Right cardiac atrium (tissue), 5 donors: ENCODE results near the gene SENP5. TPM values are rescaled to one million over a fixed set of nuclear protein-coding genes. Genes with fewer than 3 reads are reported as not detected.
"Not testable (repeated sequence)": the region's sequence is repeated elsewhere in the genome, so short reads cannot be mapped to it uniquely, and the experiment has no call there.

Experiments used
- ATAC-seq, 2 donors: fragments of 200-7000 bp; cut with Tn5 transposase; one replicate each; pipeline versions ENCODE4 v1.8.0 to v1.9.1; 2020; ENCODE audit warnings: moderate library complexity in 2 of 2, mild to moderate bottlenecking in 1 of 2
- DNase-seq, 3 donors: peaks; one replicate each; pipeline ENCODE4 v3.0.0-alpha.2; 2020
- H3K27ac ChIP-seq: one replicate; pipeline ENCODE4 v1.5.1; 2013; ENCODE audit warnings: mild to moderate bottlenecking, low read length, control low read depth, moderate library complexity
- H3K27me3 ChIP-seq: one replicate; pipeline ENCODE4 v1.6.1; 2013; ENCODE audit not compliant: control insufficient read depth, insufficient read depth
- H3K4me1 ChIP-seq: one replicate; pipeline ENCODE4 v1.6.1; 2013; ENCODE audit warnings: low read length; ENCODE audit not compliant: control insufficient read depth, insufficient read depth
- H3K4me3 ChIP-seq: one replicate; pipeline ENCODE4 v1.5.1; 2013; ENCODE audit warnings: low read length, control low read depth
- H3K9me3 ChIP-seq: one replicate; pipeline ENCODE4 v1.6.1; 2013; ENCODE audit warnings: low read length; ENCODE audit not compliant: control insufficient read depth
- WGBS: extraction: QIAGEN DNeasy Blood & Tissue Kit; methylation state at CpG from one replicate; pipeline ENCODE4 v1.1.7; 2013; 5-methylcytosine and 5-hydroxymethylcytosine counted together
- intact Hi-C, 4 donors: fragments of 100-400 bp; cut with DNase I; formaldehyde crosslinking; loops; one replicate each; pipeline versions ENCODE4 v1.11.0 to v1.14.0; 2022 to 2023
- polyA plus RNA-seq: library from polyadenylated mRNA; stranded (reverse); fragments of 200-250 nt; gene quantifications from one replicate; pipeline ENCODE4 v1.2.3, GENCODE V29; 2013
- total RNA-seq, 4 donors: library from RNA; stranded (reverse); fragmentation: NEBNext Ultra II Directional; extraction: Animal tissue kit (Norgen Biotek cat#: 25700); gene quantifications; one replicate each; pipeline ENCODE4 v1.2.1, GENCODE V29; 2021
- donor health status: healthy with polysubstance abuse.
- donor health status: DM: no; HTN: yes; CAD: no.
- donor health status: DM: no; HTN: no; CAD: no.
- donor health status: DM: no; HTN: yes; CAD: no; lungs with severe emphysema.
- donor health status: DM: yes; HTN: yes; CAD: no.

The SENP5 gene
- total and polyA plus RNA-seq, 5 donors: 9.3 to 31.0 (median 21.0) TPM

- intact Hi-C loops, ATAC-seq, DNase-seq, H3K27me3 ChIP-seq, H3K4me3 ChIP-seq, H3K9me3 ChIP-seq, H3K27ac ChIP-seq, H3K4me1 ChIP-seq: not testable (repeated sequence)
- WGBS: 86% methylated on average over 20 of the region's 22 CpGs
Observed at GRCh38 chr3:196844235-196845219, 23.2 kb upstream of the SENP5 start.

DNA sequence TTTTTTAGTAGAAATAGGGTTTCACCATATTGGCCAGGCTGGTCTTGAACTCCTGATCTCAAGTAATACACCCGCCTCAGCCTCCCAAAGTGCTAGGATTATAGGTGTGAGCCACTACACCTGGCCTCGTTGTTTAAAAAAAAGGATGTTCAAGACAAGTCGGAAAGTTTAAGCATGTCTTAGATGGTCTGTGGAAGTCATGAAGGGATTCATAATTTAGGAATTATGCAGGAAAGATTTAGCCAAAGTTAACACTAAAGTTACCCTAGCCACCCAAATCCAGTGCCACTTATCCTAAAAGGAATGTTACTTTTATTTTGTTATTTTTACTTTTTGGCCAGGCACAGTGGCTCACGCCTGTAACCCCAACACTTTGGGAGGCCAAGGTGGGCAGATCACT is 19.3 kb upstream of the SENP5 start:
- ATAC-seq, H3K4me3 ChIP-seq, H3K4me1 ChIP-seq, H3K9me3 ChIP-seq, H3K27me3 ChIP-seq, H3K27ac ChIP-seq, intact Hi-C loops, DNase-seq: not testable (repeated sequence)
- WGBS: 77% methylated on average over 4 of the region's 4 CpGs

DNA sequence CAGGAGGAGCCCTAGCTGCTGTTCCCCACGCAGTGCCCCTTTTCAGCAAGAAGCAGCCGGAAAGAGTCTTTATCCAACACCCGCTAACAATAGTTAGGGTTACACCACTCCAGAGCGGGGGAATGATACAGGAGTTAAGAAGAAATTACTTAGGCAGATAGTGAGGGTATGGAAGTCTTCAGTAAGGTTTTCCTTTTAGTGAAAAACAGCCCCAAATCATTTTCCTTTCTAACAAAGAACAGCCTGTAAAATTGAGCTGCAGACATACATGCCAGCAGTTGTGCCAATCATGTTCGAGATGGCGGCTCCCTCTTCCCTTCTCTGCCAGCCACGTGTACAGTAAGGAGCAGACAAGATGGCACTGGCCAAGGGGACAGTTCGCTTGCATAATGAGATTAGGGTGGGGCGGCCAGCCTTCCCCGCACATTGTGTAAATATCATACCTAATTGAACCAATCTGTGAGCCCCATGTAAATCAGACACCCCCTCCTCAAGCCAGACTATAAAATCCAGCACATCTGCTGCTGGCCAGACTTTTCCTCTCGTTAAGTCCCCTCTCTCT is 18.5 kb upstream of the SENP5 start:
- intact Hi-C loops: no loop called here
- Histone ChIP-seq H3K4me3 (no peak overlapping the region), H3K27ac (no peak overlapping the region), H3K27me3 (no peaks in the 10 kb centered on the region), H3K4me1 (no peaks in the 10 kb centered on the region), H3K9me3 (no peaks in the 10 kb centered on the region)
- WGBS: 76% methylated on average over 11 of the region's 11 CpGs
- DNase-seq (no peak), ATAC-seq (no peak)

GRCh38 chr3:196863000-196863399 is 4.7 kb upstream of the SENP5 start:
- intact Hi-C loops: loop anchor here in 1 of 4 donors (10.0 kb wide), 1 partner anchor 82 kb away; the partner anchor contains the start of gene NCBP2
- not testable (repeated sequence) for ATAC-seq, H3K4me1 ChIP-seq, H3K27me3 ChIP-seq, H3K4me3 ChIP-seq, H3K9me3 ChIP-seq, DNase-seq, H3K27ac ChIP-seq
- WGBS: 93% methylated on average over 8 of the region's 8 CpGs

- Histone ChIP-seq H3K27ac (peak overlapping the region; percentile 84), H3K9me3 (no peaks in the 10 kb centered on the region), H3K4me1 (no peaks in the 10 kb centered on the region), H3K27me3 (no peaks in the 10 kb centered on the region), H3K4me3 (peak overlapping the region; percentile 82)
- intact Hi-C loops: loop anchor here in 2 of 4 donors (5.0 to 10.0 kb wide), 2 partner anchors 75 to 78 kb away; partner anchors contain the start of gene NCBP2 (in 2 of the 2)
- no peak for ATAC-seq
- WGBS: 36% methylated on average over 6 of the region's 6 CpGs
- no peak for DNase-seq
Observed at GRCh38 chr3:196867155-196867506, 589 bp upstream of the SENP5 start.

- H3K4me3 ChIP-seq: peak overlapping the region; percentile 82
- H3K9me3 ChIP-seq: no peaks in the 10 kb centered on the region
- no peaks in the 10 kb centered on the region for H3K27me3 ChIP-seq
- H3K27ac ChIP-seq: peak overlapping the region; percentile 94
- DNase-seq (no peak), ATAC-seq (peak; percentile 4 to 27)
- H3K4me1 ChIP-seq: no peaks in the 10 kb centered on the region
- WGBS: under 1% methylated on average over 29 of the region's 29 CpGs
- intact Hi-C loops: loop anchor here in 2 of 4 donors (5.0 to 10.0 kb wide), 2 partner anchors 74 to 77 kb away; partner anchors contain the start of gene NCBP2 (in 2 of the 2)
Observed at GRCh38 chr3:196868297-196868661, 559 bp downstream of the SENP5 start.

GRCh38 chr3:196872316-196872715 is 4.6 kb downstream of the SENP5 start:
- Histone ChIP-seq H3K9me3 (no peaks in the 10 kb centered on the region), H3K4me3 (no peak overlapping the region), H3K4me1 (peaks cover 2% of the 10 kb centered on the region), H3K27ac (no peak overlapping the region), H3K27me3 (no peaks in the 10 kb centered on the region)
- 73% methylated on average over 4 of the region's 4 CpGs for WGBS
- intact Hi-C loops: no loop called here
- DNase-seq (no peak), ATAC-seq (no peak)

DNA sequence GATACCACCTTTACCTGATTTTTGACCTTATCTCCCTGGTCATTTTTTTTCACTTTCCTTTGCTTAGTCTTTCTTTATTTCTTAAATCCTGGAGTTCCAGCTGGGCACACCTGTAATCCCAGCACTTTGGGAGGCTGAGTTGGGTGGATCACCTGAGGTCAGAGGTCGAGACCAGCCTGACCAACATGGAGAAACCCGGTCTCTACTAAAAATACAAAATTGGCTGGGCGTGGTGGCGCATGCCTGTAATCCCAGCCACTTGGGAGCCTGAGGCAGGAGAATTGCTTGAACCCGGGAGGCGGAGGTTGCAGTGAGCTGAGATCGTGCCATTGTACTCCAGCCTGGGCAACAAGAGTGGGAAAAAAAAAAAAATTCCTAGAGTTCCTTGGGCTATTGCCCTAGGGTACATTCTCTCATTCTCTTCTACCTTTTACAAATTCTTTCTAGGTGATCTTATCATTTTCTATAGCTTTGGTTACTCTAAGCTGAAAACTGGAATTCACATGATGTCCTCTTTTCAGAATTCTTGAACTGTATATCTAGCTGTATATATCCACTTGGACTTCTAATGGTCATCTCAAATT is 6.9 kb downstream of the SENP5 start:
- H3K9me3 ChIP-seq, H3K4me3 ChIP-seq, H3K27me3 ChIP-seq, H3K27ac ChIP-seq, ATAC-seq, intact Hi-C loops, H3K4me1 ChIP-seq, DNase-seq: not testable (repeated sequence)
- 91% methylated on average over 7 of the region's 7 CpGs for WGBS

DNA sequence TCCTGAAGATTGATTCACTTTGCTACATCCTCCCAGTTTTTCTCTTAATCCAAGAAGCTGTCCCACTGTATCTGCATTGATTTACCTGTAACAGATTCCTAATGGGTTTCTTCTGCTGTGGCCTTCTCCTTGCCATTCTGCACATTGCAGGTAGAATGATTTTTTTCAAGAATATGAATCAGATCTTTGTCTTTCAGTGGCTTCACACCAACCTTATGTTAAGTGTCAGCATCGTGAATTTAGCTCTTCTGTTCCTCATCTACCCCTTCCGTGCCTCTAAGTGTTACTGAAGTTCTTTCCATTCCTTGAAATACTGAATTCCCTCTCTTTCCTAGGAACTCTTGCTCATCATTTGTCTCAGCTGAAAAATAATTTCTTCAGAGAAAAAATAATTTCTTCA is 7.5 kb downstream of the SENP5 start:
- WGBS: 81% methylated on average over 2 of the region's 2 CpGs
- H3K27ac ChIP-seq: no peak overlapping the region
- intact Hi-C loops: no loop called here
- peaks cover 2% of the 10 kb centered on the region for H3K4me1 ChIP-seq
- no peaks in the 10 kb centered on the region for H3K9me3 ChIP-seq
- no peak for DNase-seq
- no peak for ATAC-seq
- H3K4me3 ChIP-seq: no peak overlapping the region
- no peaks in the 10 kb centered on the region for H3K27me3 ChIP-seq

GRCh38 chr3:196883361-196883760 is 15.6 kb downstream of the SENP5 start:
- no peaks in the 10 kb centered on the region for H3K9me3 ChIP-seq
- H3K27ac ChIP-seq: no peak overlapping the region
- ATAC-seq: no peak
- WGBS: 78% methylated on average over 4 of the region's 4 CpGs
- DNase-seq: no peak
- no peaks in the 10 kb centered on the region for H3K4me1 ChIP-seq
- no peaks in the 10 kb centered on the region for H3K27me3 ChIP-seq
- H3K4me3 ChIP-seq: no peak overlapping the region
- intact Hi-C loops: no loop called here

- 54% methylated on average over 4 of the region's 4 CpGs for WGBS
Observed at GRCh38 chr3:196886144-196886543, 18.4 kb downstream of the SENP5 start.

More at GRCh38 chr3:196886144-196886543, 18.4 kb downstream of the SENP5 start:
- Histone ChIP-seq H3K27me3 (no peaks in the 10 kb centered on the region), H3K9me3 (no peaks in the 10 kb centered on the region), H3K4me3 (no peak overlapping the region), H3K27ac (no peak overlapping the region), H3K4me1 (no peaks in the 10 kb centered on the region)
- ATAC-seq: no peak
- intact Hi-C loops: no loop called here
- DNase-seq: no peak
